GM18505 (cell line): ENCODE data around the gene PLCG2.
"Not testable (repeated sequence)": the region's sequence is repeated elsewhere in the genome, so short reads cannot be mapped to it uniquely, and the experiment has no call there.

Experiments used
- ATAC-seq: cut with Tn5 transposase; IDR thresholded peaks from one replicate; pipeline ENCODE4 v1.9.1; 2021; ENCODE audit not compliant: unreplicated experiment
- POLR2A ChIP-seq: IDR thresholded peaks from 4 replicates; pipeline ENCODE4 v1.6.1; 2011; ENCODE audit warnings: borderline replicate concordance; ENCODE audit not compliant: insufficient read depth, insufficient read length; ENCODE audit errors: extremely low read depth

PLCG2 gene

GRCh38 chr16:81778861-81779535 lies at the start of gene PLCG2:
Gene PLCG2, plus strand, starts transcription at chr16:81779291. Its CDS starts 6,699 bp downstream, at chr16:81785990.
- TF ChIP-seq POLR2A: peak; percentile 90
- peak; percentile 86 for ATAC-seq

DNA sequence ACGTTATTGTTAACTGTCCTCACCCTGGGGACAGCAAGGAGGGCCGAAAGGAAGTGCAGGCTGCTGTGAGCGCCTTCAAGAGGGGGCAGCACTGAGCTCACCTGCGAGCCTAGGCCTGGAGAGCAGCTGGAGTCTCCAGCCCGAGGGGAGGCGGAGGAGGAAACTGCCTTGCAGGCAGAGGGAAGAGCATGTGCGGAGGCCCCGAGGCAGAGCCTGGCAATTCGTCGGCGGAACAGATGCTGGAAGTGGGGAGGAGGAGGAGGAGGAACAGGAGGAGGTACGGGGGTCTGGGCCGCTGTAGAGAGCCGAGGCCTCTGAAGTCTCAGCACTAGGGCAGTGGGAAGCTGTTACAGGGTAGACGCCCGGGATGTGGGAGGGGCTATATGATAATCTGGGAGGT lies 49.6 kb upstream of the PLCG2 start:
- ATAC-seq: no peak
- no peak for TF ChIP-seq POLR2A

DNA sequence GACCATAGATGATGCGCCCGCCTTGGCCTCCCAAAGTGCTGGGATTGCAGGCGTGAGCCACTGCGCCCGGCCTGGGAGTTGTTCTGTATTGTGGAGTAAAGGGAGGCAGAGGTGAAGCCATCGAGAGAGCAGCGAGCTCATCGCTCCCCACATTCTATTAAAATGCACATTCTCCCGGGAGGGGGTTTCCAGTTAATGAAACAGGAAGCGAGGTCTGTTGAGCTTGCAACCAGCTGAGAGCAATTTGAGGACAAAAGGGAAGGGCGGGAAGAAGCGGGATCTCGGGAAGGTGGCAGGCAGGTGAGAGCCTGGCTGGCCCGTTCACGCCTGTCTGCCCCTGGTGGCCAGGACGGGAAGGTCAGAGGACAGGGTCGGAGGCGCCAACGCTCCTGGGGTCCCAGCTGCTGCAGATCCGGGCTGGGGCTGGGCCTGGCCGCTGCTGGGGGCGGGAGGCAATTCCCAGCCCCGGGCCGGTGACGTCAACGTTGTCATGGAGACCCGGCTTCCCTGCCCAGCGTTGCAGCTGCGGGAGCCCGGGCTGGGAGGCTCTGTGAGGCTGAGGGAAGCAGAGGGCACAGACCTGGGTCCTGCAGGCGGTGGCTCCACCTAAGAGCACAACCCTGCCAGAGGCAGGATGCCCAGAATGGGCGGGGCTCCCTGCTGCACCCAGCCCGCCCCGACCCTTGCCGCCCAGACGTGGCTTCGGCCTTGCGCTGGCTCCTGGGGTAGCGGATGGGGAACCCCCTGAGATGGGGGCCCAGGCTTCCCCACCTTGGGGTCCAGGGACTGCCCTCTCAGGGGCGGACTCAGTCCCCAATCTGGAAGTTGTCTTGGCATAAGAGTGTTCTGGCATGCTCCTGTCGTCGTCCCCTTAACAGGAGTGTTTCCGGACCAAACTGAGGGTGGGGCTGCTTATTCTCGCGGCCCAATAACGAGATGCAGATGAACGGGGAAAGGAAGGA lies 48.7 kb upstream of the PLCG2 start:
- TF ChIP-seq POLR2A: no peak

GRCh38 chr16:81731649-81732048 lies 47.4 kb upstream of the PLCG2 start:
- ATAC-seq: no peak
- TF ChIP-seq POLR2A: no peak

More for the DNA sequence above, 48.7 kb upstream of the PLCG2 start:
- peak; percentile 70 for ATAC-seq

GRCh38 chr16:81732699-81733098 lies 46.4 kb upstream of the PLCG2 start:
- ATAC-seq: no peak
- no peak for TF ChIP-seq POLR2A

GRCh38 chr16:81733295-81733694 lies 45.8 kb upstream of the PLCG2 start:
- ATAC-seq: no peak
- no peak for TF ChIP-seq POLR2A

GRCh38 chr16:81734632-81735434 lies 44.3 kb upstream of the PLCG2 start:
- no peak for TF ChIP-seq POLR2A
- ATAC-seq: no peak

DNA sequence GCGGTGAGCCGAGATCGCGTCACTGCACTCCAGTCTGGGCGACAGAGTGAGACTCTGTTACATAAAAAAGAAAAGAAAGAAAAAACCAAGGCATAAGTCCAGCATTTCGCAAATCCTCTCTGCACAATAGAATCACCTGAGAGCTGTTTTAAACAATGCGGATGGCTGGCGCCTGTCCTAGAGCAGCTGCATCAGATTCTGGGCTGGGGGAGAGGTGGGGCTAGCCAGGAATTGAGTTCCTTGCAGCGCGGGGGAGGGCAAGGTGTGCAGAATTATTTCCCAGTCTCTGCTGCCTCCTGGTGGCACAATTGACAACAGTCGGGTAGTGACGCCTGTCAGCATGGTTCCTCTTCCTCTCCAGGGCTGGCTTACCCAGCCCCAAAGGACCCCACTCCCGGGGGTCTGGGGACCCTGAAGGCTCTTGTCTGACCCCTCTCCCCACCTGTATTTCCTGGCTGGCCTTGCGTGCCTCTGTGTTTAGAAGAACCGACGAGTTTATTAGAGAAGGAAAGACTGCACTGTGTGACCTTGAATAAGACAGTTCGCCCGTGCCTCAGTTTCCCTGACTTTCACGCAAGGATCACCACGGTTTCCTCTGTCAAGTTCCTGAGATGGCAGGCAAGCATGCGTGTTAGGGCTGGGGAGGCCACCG lies 41.1 kb upstream of the PLCG2 start:
- peak; percentile 57 for ATAC-seq
- peak; percentile 27 for TF ChIP-seq POLR2A

DNA sequence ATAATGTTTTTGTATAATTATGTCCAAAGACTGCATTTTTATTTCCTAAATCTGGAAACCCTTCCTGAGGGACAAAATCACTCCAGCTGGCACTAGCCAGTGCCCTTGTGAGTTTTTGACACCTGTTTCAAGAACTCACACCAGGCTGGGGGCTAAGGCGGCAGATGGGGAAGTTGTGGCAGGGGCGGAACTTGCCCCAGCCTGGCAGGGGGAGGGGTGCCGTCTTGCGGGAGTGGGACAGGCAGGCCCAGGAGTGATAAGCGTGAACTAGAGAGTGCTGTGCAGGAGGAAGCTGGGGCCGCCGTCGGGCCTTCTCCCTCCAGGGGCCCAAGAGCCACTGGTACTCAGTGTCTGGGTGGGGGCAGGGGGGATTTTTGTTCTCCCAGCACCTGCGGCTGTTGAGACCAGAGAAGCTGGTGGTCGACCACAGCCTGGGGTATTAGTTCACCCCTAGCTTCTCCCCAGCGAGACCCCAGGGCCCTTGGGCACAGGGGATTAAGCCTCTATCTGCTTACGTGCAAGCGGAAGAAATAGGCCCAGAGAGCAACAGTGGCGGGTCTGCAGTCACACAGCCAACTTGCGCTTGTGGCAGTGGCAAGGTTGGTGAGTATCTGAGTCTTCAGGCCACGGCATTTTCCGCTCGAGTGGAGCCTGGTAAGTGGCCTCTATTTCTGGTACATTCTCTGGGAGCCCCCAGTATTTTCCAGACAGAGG lies 40.2 kb upstream of the PLCG2 start:
- no peak for ATAC-seq
- no peak for TF ChIP-seq POLR2A

DNA sequence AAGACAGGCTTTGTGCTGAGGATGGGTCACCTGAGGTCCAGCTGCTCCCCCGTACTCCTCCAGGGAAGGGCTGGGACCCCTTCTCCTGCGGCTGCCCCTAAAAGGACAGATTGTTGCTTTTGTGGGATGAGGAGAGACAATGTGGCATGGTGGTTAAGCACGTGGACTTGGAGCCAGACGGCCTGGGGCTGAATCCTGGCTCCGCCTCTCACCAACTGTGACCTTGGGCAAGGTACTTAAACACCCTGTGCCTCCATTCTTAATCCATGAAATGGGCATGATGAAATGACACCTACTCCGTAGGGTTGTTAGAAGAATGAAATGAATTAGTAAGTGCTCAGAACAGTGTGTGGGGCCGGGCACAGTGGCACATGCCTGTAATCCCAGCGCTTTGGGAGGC lies 39.6 kb upstream of the PLCG2 start:
- no peak for ATAC-seq
- no peak for TF ChIP-seq POLR2A

DNA sequence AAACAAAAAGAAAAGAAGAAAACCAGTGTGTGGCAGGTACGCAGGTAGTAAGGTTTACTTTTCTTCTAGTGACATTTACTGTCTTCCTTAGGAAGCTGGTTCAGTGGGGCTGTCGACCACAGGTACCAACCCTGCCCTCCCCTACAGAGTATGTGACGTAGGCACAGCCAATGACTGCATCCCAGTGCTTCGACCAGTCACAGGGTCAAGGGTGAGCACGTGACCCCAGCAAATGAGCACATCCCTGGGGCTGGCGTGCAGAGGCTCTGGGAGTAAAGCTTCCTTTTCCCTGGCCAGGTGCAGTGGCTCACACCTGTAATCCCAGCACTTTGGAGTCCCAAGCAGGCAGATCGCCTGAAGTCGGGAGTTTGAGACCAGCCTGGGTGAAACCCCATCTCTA lies 38.9 kb upstream of the PLCG2 start:
- TF ChIP-seq POLR2A: peak; percentile 48
- ATAC-seq: peak; percentile 50

DNA sequence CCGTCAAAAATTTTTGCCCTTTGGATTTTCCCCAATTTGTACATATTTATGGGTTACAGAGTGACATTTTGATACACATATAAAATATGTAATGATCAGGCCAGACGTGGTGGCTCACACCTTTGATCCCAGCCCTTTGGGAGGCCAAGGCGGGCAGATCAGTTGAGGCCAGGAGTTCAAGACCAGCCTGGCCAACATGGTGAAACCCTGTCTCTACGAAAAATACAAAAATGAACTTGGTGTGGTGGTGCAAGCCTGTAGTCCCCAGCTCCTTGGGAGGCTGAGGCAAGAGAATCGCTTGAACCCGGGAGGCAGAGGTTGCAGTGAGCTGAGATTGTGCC lies 37.7 kb upstream of the PLCG2 start:
- ATAC-seq: not testable (repeated sequence)
